Testis (tissue), 5 donors: Measurements from ENCODE around the gene TTC36. TPM values are rescaled to one million over a fixed set of nuclear protein-coding genes. Genes with fewer than 3 reads are reported as not detected.
"Not testable (repeated sequence)": the region's sequence is repeated elsewhere in the genome, so short reads cannot be mapped to it uniquely, and the experiment has no call there.

Experiments used
- DNase-seq: peaks from one replicate; pipeline ENCODE4 v3.0.0-alpha.2; 2019
- H3K27ac ChIP-seq, 2 donors: fragments of 200-600 bp; sonication (generic); one replicate each; pipeline ENCODE4 v1.5.1; 2019
- H3K27me3 ChIP-seq: fragments of 200-600 bp; sonication (generic); one replicate; pipeline ENCODE4 v1.5.1; 2019
- H3K36me3 ChIP-seq: fragments of 200-600 bp; sonication (generic); one replicate; pipeline ENCODE4 v1.5.1; 2017; ENCODE audit warnings: low read depth; ENCODE audit errors: missing control alignments
- H3K4me1 ChIP-seq: fragments of 200-600 bp; sonication (generic); one replicate; pipeline ENCODE4 v1.5.1; 2019
- H3K4me3 ChIP-seq, 2 donors: fragments of 200-600 bp; sonication (generic); one replicate each; pipeline ENCODE4 v1.5.1; 2017 to 2019
- H3K9me3 ChIP-seq: fragments of 200-600 bp; sonication (generic); one replicate; pipeline ENCODE4 v1.5.1; 2017
- POLR2A ChIP-seq: fragments of 450-650 bp; IDR thresholded peaks from one replicate; pipeline ENCODE4 v1.6.1; 2017; ENCODE audit warnings: antibody characterized with exemption, mild to moderate bottlenecking, moderate library complexity
- WGBS, 2 donors: methylation state at CpG; one replicate each; pipeline ENCODE4 v1.1.5; 2018; 5-methylcytosine and 5-hydroxymethylcytosine counted together
- intact Hi-C: fragments of 100-400 bp; cut with DNase I; formaldehyde crosslinking; loops from one replicate; pipeline ENCODE4 v1.15.1; 2023; ENCODE audit warnings: low total_unique reads
- long read RNA-seq, 2 donors: transcript quantifications; one replicate each; lab custom pipeline, GENCODE V29; 2026
- polyA plus RNA-seq: library from polyadenylated mRNA; stranded (reverse); fragments of 350-450 nt; fragmentation: Illumina TruSeq; extraction: RNeasy Lipid Tissue Mini Kit (QIAGEN cat#74804); gene quantifications from one replicate; pipeline ENCODE4 v1.2.3, GENCODE V29; 2014; ENCODE audit warnings: low read depth, low replicate concordance; ENCODE audit not compliant: insufficient read depth
- total RNA-seq, 2 donors: library from RNA; depleted of rRNA; stranded (reverse); fragments of >200 nt; gene quantifications; one replicate each; pipeline ENCODE4 v1.2.3, GENCODE V29; 2016
- TF ChIP-seq, protein P1 (sequence below), 3 experiments: fragments of 450-650 bp in 2 of 3; fragments of 200-600 bp in 1 of 3; sonication (generic) in 1 of 3; IDR thresholded peaks; one replicate each; pipeline ENCODE4 v1.5.1; 2016 to 2019; ENCODE audit warnings: antibody characterized with exemption in 3 of 3, mild to moderate bottlenecking in 2 of 3, moderate library complexity in 1 of 3

TTC36 gene
- 1 to 10 TPM; 4.9 to 5.7 TPM for total RNA-seq
- polyA plus RNA-seq, result not detected
- long read RNA-seq, donor 1, result 0 reads
- long read RNA-seq, donor 2, result 0 reads

DNA sequence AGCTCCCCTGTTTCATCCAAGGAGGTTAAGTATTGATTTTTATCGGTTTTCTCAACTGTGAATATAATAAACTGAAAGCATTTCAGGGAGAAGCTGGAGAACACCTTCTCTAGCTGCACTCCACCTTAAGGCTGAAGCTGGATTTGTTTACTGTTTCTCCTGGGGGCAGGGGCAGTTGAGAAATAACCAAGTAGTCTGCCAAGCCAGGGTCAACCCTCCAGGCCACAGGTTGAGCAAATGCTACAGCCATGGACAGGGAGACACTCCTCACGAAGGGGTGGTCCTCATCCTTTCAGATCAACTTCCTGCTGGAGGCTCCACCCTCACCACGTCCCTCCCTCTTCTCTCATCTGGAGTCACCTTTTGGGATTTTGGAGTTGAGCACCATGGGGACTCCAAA is at the start of gene TTC36:
TSS of gene TTC36 (plus strand) at position 366 of the 400 bp plus-strand sequence. CDS start at position 387, 21 bp downstream.
- H3K27me3 ChIP-seq, result no peaks in the 10 kb centered on the region
- H3K4me1 ChIP-seq, result peaks cover 24% of the 10 kb centered on the region
- H3K9me3 ChIP-seq, result no peaks in the 10 kb centered on the region
- intact Hi-C loops, result no loop called here
- H3K27ac ChIP-seq, result no peak within 1 kb of the TSS
- 72 to 77% methylated on average over 3 of the region's 3 CpGs for WGBS, 2 donors
- no peak for TF ChIP-seq POLR2A
- TF ChIP-seq, protein P1, sequence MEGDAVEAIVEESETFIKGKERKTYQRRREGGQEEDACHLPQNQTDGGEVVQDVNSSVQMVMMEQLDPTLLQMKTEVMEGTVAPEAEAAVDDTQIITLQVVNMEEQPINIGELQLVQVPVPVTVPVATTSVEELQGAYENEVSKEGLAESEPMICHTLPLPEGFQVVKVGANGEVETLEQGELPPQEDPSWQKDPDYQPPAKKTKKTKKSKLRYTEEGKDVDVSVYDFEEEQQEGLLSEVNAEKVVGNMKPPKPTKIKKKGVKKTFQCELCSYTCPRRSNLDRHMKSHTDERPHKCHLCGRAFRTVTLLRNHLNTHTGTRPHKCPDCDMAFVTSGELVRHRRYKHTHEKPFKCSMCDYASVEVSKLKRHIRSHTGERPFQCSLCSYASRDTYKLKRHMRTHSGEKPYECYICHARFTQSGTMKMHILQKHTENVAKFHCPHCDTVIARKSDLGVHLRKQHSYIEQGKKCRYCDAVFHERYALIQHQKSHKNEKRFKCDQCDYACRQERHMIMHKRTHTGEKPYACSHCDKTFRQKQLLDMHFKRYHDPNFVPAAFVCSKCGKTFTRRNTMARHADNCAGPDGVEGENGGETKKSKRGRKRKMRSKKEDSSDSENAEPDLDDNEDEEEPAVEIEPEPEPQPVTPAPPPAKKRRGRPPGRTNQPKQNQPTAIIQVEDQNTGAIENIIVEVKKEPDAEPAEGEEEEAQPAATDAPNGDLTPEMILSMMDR (IDR thresholded peaks at IDR 0.05), result no peak
- H3K4me3 ChIP-seq, result no peak within 1 kb of the TSS
- no peaks in the 10 kb centered on the region for H3K36me3 ChIP-seq
- DNase-seq, result no peak

GRCh38 chr11:118481238-118481637 is 46.0 kb upstream of the TTC36 start:
- H3K36me3 ChIP-seq, H3K4me3 ChIP-seq, H3K9me3 ChIP-seq, H3K4me1 ChIP-seq, intact Hi-C loops, H3K27me3 ChIP-seq, H3K27ac ChIP-seq, DNase-seq: not testable (repeated sequence)
- WGBS, 2 donors, result 97% methylated on average over 1 of the region's 1 CpG

DNA sequence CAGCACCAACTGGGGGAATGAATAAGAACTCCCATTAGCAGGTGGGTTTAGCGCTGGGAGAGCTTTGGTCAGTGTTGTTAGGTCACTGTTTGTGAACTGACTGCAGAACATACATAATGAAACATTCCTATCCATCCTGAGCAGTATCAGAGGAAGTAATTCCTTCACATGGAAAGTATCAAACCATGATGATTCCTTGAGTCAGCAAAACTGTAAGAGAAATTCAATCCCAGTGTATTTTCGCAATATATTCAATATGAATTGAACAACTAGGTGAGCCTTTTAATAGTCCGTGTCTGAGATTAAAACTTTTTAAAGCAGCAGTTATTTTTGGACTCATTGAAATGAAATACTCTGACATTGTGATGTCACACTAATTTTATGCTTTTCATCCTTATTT is 42.9 kb upstream of the TTC36 start:
- no peaks in the 10 kb centered on the region for H3K27me3 ChIP-seq
- WGBS, 2 donors, result 86 to 87% methylated on average over 3 of the region's 3 CpGs
- no peaks in the 10 kb centered on the region for H3K36me3 ChIP-seq
- H3K9me3 ChIP-seq, result no peaks in the 10 kb centered on the region
- intact Hi-C loops, result no loop called here
- H3K4me1 ChIP-seq, result no peaks in the 10 kb centered on the region
- H3K4me3 ChIP-seq, result no peak overlapping the region
- TF ChIP-seq, protein P1 (IDR thresholded peaks at IDR 0.05), result no peak
- no peak for TF ChIP-seq POLR2A
- no peak for DNase-seq
- H3K27ac ChIP-seq, result no peak overlapping the region

GRCh38 chr11:118485273-118485672 is 42.0 kb upstream of the TTC36 start:
- Histone ChIP-seq H3K4me3 (no peak overlapping the region), H3K4me1 (no peaks in the 10 kb centered on the region), H3K9me3 (no peaks in the 10 kb centered on the region), H3K27me3 (no peaks in the 10 kb centered on the region), H3K27ac (no peak overlapping the region), H3K36me3 (no peaks in the 10 kb centered on the region)
- TF ChIP-seq, protein P1 (IDR thresholded peaks at IDR 0.05), result peak in 1 of 3 experiments; percentile 18
- no peak for TF ChIP-seq POLR2A
- no peak for DNase-seq
- intact Hi-C loops, result no loop called here

DNA sequence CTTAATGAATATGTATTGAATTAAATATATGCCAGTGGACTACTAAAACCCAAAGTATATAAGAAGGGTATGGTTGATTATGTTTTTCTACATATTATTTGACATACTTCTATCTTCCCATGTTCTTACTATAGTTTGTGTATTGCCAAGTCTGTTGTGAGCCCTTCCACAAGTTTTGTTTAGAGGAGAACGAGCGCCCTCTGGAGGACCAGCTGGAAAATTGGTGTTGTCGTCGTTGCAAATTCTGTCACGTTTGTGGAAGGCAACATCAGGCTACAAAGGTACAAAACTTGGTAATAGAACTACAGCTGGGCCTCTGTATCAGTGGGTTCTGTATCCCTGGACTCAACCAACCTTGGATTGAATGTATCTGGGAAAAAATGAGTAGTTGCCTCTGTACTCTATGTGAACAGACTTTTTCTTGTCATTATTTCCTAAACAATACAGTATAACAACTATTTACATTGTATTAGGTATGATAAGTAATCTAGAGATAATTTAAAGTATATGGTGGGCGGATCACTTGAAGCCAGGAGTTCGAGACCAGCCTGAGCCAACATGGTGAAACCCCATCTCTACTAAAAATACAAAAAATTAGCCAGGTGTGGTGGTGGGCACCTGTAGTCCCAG is 38.7 kb upstream of the TTC36 start:
- Histone ChIP-seq H3K4me3 (no peak overlapping the region), H3K9me3 (no peaks in the 10 kb centered on the region), H3K36me3 (no peaks in the 10 kb centered on the region), H3K27ac (no peak overlapping the region), H3K27me3 (no peaks in the 10 kb centered on the region), H3K4me1 (no peaks in the 10 kb centered on the region)
- peak; percentile 67 for DNase-seq
- TF ChIP-seq POLR2A, result no peak
- TF ChIP-seq, protein P1 (IDR thresholded peaks at IDR 0.05), result peak; percentile 73 to 81 (median 74)
- 35 to 41% methylated on average over 7 of the region's 7 CpGs for WGBS, 2 donors
- intact Hi-C loops, result no loop called here
